ENCODE results near the gene OR1K1. TPM values are rescaled to one million over a fixed set of nuclear protein-coding genes. Genes with fewer than 3 reads are reported as not detected.

The OR1K1 gene
- total and polyA plus RNA-seq, 10 of the 15 experiments (the other 5 are each of a cell fraction or from before 2014, with no cell fraction given) = not detected

GRCh38 chr9:122780026-122780425 is 19.9 kb upstream of the OR1K1 start:
- Histone ChIP-seq H3K27ac (ENCODE audit: control insufficient read depth, insufficient read depth) (no peak overlapping the region), H3K36me3 (ENCODE audit: control insufficient read depth in 2 of 2, insufficient read depth in 2 of 2, low read length in 1 of 2) (no peaks in the 10 kb centered on the region), H3K9me3 (replicated peaks; ENCODE audit: control insufficient read depth, insufficient read depth, low read length) (no peaks in the 10 kb centered on the region), H3K27me3 (replicated peaks in 1 of 2; ENCODE audit: control insufficient read depth in 2 of 2, insufficient read depth in 2 of 2, low read length in 1 of 2) (no peaks in the 10 kb centered on the region), H4K20me1 (ENCODE audit: control insufficient read depth, insufficient read depth) (no peaks in the 10 kb centered on the region), H3K9ac (ENCODE audit: control insufficient read depth, insufficient read depth, low read length) (no peak overlapping the region), H3K4me3 (no peak overlapping the region), H3K79me2 (ENCODE audit: control insufficient read depth, insufficient read depth, low read length) (no peaks in the 10 kb centered on the region), H3K4me2 (ENCODE audit: control insufficient read depth, insufficient read depth) (no peak overlapping the region), H3K4me1 (ENCODE audit: control insufficient read depth, insufficient read depth, low read length) (no peaks in the 10 kb centered on the region), H2AFZ (ENCODE audit: control insufficient read depth, low read depth, low read length) (no peak overlapping the region)
- ChIA-PET SMC1A (ENCODE audit: uncharacterized antibody, unreplicated experiment) (no interaction called here), POLR2A (no interaction called here), RAD21 (ENCODE audit: unreplicated experiment) (no interaction called here), CTCF (no interaction called here)
- FAIRE-seq (no peak), ATAC-seq (no peak), DNase-seq (ENCODE audit: low read depth, low spot score) (no peak)
- in situ Hi-C loops (cut with MboI) = no loop called here
- BruUV-seq (replicated peaks) = no TSS peak
- TF ChIP-seq REST (IDR thresholded peaks at IDR 0.05; ENCODE audit: low read depth, low read length) (no peak), ELK1 (IDR thresholded peaks at IDR 0.05; ENCODE audit: low read depth, low read length) (no peak), JUNB (IDR thresholded peaks at IDR 0.05) (no peak), CHD4 (IDR thresholded peaks at IDR 0.05) (no peak), IKZF1 (conservative IDR thresholded peaks at IDR 0.05) (no peak), CBFB (IDR thresholded peaks at IDR 0.05; ENCODE audit: low read depth) (no peak), EZH2 (IDR thresholded peaks at IDR 0.05; ENCODE audit: borderline replicate concordance, control insufficient read depth, low read depth, low read length) (no peak), ZNF207 (IDR thresholded peaks at IDR 0.05; ENCODE audit: borderline replicate concordance) (no peak), ATF2 (IDR thresholded peaks at IDR 0.05; ENCODE audit: low read length) (no peak), NFXL1 (IDR thresholded peaks at IDR 0.05; ENCODE audit: borderline replicate concordance) (no peak), JUND (IDR thresholded peaks at IDR 0.05; ENCODE audit: low read depth, low read length) (no peak), EED (IDR thresholded peaks at IDR 0.05; ENCODE audit: low read depth) (no peak), TBL1XR1 (IDR thresholded peaks at IDR 0.05; ENCODE audit: low read depth, low read length) (no peak), KAT2A (conservative IDR thresholded peaks at IDR 0.05; ENCODE audit: control insufficient read depth, low read depth, low read length) (no peak), SUZ12 (IDR thresholded peaks at IDR 0.05; ENCODE audit: unreplicated experiment) (no peak), HDAC6 (IDR thresholded peaks at IDR 0.05; ENCODE audit: unreplicated experiment) (no peak)
- intact Hi-C loops (cut with micrococcal nuclease; ENCODE audit: unreplicated experiment) = no loop called here
- 2% methylated on average over 4 of the region's 4 CpGs for WGBS (ENCODE audit: insufficient coverage, insufficient replicate concordance, low lambda C conversion rate, missing lambda C conversion rate)

All from GM12878 (cell line).